Activated CD4-positive, alpha-beta T cell treated with anti-CD3 and anti-CD28 coated beads, Interleukin-2, amount 50 U/mL, for 48 hours (primary cell): ENCODE data around the gene NR1H2.
"Not testable (repeated sequence)": the region's sequence is repeated elsewhere in the genome, so short reads cannot be mapped to it uniquely, and the experiment has no call there.

ENCODE experiments used
- DNase-seq, 2 experiments: peaks; one replicate each; pipeline ENCODE4 v3.0.0-alpha.2; 2020

NR1H2 gene

DNA sequence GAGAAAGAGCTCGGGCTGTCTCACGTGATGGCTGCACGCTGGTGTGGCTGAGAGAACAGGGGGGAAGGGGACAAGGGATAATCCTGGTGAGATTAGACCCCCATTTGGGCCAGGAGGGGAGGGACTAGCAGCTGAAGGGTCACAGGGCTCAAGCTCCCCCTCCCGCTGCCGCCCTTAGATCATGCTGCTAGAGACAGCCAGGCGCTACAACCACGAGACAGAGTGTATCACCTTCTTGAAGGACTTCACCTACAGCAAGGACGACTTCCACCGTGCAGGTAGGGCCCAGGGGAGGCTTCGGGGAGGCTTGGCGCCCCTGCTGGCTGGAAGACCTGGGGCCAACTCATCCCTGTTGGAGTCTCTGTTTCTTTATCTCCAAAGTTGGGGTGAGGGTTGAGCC, 3.3 kb downstream of the NR1H2 start:
- DNase-seq: no peak

DNA sequence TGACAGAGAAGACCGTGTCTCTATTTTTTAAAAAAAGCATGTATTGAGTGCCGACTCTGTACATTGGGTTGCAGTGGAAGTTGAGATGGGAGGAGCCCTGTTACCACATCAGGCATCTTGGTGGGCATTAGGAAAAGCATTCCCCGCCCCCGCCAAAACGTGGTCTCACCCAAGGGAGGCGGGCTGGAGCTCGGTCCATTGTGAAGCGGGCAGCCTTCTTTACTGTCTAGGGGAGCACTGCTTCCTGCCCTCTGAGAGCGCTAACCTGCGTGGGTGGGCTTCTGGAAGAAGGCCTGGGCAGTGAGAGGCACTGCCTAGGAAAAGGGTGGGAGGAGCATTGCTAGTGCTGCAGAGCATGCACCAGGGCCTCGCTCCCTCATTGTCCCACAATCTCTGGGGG, 3.9 kb downstream of the NR1H2 start:
- DNase-seq: no peak

DNA sequence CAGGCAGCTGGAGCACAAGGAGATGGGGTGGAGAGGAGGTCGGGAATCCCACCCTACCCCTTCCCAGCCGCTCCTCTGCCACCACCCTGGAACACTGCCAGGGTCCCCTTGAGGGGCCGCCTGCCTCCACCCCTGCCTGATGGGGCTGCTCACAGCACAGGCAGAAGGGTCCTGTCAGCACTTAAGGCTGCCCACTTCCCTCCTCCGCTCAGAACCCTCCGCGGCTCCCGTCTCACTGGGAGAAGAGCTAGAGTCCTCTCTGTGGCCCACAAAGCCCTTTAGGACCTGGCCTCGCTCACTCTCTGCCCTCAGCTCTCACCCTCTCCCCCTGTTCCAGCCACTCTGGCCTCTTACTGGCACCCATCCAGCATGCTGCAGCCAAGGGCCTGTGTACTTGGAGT, 4.5 kb downstream of the NR1H2 start:
- no peak for DNase-seq

DNA sequence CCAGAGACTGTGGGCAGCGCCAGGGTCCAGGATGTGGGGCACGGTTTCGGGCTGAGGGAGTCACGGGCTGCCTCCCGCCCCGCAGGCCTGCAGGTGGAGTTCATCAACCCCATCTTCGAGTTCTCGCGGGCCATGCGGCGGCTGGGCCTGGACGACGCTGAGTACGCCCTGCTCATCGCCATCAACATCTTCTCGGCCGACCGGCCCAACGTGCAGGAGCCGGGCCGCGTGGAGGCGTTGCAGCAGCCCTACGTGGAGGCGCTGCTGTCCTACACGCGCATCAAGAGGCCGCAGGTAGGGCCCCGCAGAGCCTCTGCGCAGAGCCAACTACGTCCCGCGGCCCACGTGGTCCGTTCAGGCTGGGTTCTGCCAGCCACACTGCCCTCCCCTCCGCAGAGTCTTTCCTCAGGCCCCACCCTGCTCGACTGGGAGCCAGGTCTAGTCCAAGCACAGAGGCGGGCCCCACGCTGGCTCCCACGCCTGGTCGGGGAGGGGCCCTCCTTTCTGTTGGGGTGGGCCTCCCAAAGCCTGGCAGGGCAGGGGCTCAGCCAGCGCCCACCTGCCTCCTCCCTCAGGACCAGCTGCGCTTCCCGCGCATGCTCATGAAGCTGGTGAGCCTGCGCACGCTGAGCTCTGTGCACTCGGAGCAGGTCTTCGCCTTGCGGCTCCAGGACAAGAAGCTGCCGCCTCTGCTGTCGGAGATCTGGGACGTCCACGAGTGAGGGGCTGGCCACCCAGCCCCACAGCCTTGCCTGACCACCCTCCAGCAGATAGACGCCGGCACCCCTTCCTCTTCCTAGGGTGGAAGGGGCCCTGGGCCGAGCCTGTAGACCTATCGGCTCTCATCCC, 5.8 kb downstream of the NR1H2 start:
- DNase-seq: no peak

DNA sequence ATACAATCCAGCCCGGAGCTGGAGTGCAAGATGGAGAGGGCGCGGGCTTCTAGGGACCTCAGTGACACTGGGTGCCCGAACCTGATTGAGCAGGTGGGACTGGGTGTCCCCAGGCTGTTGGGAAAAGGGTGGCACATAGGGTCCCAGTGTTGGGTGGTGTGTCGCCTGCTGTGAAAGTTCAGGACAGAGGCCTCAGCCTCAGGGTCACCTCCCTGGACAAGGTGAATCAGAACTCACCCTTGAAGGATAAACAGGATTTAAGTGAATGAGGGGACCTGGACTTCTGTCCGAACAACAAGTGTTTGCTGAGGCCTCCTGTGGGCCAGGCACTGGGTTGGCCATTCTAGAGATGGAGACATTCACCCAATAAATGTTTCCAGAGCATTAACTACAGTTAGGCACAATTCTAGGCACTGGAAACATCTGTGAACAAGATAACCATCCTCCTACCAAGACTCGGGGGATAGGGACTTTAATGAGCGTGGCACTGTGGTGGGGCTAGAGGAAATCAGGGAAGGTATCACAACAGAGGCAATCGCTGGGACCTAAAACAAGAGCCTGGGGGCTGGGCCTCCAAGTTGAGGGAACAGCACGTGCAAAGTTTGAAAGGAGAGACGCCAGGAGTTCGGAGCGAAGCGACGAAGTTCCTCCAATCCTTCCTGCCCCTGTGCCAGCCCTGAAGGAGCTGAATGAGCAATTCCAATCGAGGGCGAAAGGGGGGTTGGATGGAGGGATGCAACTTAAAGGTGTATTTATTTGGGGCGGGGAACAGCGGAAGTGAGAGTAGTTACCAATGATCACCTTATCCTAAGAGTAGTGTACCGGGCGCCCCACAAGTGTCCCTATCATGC, 7.0 kb downstream of the NR1H2 start:
- no peak for DNase-seq

DNA sequence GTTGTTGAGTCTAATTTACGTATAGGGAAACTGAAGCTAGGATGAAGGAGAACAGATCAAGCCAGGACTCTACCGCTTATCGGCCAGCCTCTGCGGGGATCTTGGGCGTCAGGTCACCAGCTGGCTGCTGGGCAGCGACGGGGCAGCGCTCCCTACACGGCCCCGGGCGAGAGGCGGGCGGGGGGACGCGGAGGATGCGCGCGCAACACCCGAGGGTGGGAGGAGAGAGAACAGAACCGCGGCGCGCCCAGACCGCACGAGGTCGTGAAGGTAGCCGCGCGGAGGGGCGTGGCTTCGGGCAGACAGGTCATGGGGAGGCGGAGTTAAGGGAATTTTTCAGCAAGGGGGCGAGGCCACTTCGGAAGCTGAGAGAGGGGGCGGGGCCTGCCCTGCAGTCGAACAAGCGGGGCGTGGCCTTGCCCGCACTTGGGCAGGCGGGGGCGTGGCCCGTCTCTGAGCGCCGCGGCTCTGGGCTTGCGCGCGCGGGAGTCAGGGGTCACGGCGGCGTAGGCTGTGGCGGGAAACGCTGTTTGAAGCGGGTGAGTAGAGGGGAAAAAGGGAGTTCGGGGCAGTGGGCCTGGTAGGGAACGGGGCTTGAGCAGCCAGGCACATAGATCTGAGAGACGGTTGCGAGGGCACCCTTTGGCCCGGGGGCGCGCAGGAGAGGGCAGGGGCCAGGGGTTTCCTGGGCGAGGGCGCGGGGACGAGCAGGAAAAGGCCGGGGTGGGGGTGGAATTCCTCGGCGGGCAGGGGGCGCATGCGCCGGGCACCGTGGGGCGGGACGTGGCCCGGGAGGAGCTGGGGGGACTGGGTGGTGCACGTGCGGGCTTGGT, 7.8 kb downstream of the NR1H2 start, which contains the start of gene POLD1:
Gene POLD1 (plus strand): TSS at position 496 of the 833 bp plus-strand sequence. CDS start 14,505 bp downstream, outside the sequence.
- DNase-seq: peak; percentile 99

DNA sequence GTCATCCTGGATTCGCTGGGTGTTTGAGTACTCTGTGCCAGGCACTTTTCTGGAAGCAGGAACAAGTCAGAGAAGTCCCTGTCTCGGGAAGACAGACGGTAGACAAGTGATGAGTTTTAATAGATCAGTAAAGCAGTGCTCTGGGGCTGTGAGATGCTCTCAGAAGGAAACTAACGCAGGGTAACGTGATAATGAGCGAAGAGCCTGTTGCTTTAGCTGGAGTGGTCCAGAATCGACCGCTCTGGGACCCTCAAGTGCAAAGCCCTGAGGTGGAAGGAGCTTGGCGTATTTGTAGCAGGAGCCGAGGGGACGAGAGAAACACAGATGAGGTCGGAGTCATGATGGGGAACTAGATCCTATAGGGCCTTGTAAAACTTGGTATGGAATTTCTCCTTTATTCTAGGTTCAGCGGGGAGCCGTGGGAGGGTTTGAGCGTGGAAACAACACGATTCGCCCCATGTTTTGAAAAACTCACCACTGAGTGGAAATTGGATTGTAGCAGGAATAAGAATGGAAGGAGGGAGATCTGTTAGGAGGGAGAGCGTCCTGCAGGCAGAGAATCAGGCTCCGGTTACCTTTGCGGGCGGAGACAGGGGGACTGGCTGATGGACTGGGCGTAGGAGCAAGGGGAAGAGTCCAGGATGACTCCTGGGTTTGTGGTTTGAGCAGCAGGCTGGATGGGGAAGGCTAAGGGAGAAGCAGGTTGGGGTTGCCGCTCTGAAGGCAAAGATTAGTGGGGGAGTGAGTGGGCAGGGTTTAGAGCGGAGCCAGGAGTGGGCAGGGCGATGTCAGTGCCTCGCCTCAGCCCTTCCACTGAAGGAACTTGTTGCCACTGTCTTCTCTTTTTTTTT, 8.7 kb downstream of the NR1H2 start:
- no peak for DNase-seq

DNA sequence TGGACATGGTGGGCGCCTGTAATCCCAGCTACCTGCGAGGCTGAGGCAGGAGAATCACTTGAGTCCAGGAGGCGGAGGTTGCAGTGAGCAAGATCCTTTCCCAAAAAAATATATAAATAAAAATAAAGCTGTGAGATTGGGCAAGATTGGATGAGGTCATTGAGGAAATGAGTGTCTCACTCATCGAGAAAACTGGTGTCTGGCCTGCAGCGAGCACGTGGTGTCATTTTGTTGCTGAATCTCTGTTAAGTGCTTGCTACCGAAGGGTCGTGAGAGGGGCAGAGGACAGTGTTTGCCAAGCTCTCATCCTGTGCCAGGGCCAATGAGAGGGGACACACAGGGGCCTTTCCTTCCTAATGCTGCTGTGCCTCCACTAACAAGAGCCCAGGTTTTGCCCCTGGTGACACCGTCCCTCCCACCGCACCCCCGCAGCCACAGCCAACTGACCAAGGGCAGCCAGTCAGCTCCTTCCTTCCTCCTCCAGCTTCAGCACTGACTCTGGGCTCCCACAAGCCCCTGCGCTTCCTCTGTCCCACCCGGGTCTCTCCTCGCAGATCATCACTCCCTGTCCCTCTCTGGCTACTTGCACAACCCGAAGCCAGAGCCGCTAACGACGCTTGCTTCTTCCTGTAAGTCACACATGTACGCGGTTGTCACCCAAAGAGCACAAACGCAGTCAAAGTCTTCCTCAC, 11.1 kb downstream of the NR1H2 start:
- no peak for DNase-seq

DNA sequence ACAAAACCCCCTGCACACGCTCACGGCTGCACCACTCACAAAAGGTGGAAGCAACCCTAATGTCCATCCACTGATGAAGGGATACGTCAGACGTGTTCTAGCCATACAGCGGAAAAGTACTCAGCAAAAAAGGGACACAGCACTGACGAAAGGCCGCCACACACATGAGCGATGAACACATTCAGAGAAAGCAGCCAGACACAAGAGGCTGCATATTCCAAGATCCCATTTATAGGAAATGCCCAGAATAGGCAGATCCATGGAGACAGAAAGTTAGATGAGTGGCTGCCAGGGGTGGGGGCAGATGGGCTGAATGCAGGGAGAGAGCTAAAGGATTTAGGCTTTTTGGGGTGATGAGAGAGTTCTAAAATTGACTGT, 11.6 kb downstream of the NR1H2 start:
- DNase-seq: no peak

DNA sequence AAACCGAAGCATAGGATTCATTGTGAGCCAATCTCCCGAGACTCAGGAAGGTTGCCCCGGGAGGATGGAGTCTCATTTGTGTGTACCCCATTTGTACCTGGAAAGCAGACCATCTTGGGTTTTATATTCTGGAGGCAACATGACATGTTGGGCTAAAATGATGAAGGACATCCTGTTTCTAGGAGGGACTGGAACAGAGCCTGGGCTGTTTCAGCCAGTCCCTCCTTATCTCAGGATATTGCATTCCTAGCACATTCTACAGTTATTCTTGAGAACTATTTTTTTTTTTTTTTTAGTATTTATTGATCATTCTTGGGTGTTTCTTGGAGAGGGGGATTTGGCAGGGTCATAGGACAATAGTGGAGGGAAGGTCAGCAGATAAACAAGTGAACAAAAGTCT, 14.0 kb downstream of the NR1H2 start:
- not testable (repeated sequence) for DNase-seq

DNA sequence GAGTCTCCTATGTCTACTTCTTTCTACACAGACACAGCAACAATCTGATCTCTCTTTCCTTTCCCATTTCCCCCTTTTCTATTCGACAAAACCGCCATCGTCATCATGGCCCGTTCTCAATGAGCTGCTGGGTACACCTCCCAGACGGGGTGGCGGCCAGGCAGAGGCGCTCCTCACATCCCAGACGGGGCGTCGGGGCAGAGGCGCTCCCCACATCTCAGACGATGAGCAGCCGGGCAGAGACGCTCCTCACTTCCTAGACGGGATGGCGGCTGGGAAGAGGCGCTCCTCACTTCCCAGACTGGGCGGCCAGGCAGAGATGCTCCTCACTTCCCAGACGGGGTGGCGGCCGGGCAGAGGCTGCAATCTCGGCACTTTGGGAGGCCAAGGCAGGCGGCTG, 14.7 kb downstream of the NR1H2 start:
- DNase-seq: not testable (repeated sequence)

DNA sequence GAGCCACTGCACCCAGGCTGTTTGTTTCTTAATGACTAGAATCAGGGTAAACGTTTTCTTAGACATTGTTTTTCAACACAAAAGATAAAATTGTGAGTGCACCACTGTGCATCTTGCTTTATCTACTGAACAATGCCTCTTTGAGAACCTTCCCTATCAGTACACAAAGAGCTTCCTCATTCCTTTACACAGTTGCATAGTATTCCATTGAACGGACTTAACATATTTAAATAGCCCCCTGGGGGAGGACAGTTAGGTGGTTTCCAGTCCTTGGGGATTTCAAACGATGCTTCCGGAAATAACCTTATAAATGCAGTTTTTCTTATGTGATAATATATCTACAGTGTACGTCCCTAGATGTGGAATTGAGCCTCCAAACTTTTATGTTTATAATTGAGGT, 16.5 kb downstream of the NR1H2 start:
- DNase-seq: no peak

DNA sequence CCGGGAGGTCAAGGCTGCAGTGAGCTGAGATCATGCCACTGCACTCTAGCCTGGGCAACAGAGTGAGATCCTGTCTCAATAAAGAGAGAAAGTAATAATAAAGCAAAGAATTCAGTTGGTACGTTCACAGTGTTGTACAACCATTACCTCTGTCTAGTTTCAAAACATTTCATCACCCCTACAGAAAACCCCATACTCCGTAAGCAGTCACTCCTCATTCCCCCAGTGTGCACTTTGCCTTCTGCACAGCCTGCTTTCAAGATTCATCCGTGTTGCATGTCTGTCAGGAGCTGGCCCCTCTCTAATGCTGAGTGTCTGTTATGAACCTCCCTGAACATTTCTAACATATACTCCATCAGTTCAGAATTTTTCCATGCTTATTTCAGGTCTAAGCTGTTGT, 17.3 kb downstream of the NR1H2 start:
- DNase-seq: no peak

DNA sequence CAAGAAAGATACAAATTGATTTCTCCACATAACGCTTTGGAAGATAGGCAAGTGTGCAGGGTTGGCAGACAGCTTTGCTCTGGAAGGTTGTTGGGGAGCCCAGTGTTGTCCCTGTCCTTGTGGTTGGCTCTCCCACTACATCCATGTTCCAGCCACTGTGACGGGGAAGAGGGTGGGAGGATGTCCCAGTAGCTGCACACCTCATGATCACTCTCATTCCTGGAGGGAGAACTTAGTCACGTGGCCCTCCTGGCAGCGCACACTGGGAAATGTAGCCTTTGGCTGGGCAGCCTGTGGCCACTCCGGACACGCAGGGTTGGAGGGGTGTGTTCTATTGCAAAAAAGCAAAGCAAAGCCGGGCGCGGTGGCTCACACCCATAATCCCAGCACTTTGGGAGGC, 17.8 kb downstream of the NR1H2 start:
- no peak for DNase-seq

DNA sequence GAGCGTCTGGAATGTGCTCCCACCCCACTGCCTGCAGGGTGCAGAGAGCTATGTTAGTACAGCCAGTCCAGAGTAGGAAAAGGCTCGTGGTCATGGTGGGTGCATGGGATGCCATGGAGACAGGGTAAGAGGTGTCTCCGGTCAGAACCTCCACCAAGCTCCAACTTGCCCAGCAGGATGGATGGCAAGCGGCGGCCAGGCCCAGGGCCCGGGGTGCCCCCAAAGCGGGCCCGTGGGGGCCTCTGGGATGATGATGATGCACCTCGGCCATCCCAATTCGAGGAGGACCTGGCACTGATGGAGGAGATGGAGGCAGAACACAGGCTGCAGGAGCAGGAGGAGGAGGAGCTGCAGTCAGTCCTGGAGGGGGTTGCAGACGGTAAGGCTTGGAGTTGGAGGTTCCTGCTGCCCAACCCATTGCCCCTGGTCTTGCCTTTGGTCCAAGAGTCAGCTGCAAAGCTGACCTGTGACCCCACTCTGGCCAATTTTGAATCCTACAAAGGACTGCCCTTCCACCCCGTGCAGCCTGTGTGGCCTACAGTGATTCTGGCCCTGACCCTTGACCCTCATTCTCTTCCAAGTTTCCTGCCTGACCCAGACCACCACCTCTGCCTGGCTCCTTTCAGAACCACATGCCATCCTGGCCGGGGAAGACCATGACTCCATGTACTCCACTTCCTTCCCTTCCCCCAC, 22.6 kb downstream of the NR1H2 start:
- DNase-seq: no peak

DNA sequence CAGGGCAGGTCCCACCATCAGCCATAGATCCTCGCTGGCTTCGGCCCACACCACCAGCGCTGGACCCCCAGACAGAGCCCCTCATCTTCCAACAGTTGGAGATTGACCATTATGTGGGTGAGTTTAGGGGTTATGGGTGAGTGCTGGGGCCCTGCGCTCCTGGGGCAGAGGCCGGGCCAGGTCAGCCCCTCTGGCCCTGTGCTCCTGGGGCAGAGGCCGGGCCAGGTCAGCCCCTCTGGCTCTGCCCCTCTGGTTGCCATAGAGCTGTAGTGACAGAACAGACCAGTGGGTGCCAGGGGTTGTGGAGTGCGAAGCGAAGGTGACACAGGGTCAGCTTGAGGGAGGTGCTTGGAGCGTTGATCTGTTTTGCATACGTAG, 23.1 kb downstream of the NR1H2 start:
- DNase-seq: no peak

DNA sequence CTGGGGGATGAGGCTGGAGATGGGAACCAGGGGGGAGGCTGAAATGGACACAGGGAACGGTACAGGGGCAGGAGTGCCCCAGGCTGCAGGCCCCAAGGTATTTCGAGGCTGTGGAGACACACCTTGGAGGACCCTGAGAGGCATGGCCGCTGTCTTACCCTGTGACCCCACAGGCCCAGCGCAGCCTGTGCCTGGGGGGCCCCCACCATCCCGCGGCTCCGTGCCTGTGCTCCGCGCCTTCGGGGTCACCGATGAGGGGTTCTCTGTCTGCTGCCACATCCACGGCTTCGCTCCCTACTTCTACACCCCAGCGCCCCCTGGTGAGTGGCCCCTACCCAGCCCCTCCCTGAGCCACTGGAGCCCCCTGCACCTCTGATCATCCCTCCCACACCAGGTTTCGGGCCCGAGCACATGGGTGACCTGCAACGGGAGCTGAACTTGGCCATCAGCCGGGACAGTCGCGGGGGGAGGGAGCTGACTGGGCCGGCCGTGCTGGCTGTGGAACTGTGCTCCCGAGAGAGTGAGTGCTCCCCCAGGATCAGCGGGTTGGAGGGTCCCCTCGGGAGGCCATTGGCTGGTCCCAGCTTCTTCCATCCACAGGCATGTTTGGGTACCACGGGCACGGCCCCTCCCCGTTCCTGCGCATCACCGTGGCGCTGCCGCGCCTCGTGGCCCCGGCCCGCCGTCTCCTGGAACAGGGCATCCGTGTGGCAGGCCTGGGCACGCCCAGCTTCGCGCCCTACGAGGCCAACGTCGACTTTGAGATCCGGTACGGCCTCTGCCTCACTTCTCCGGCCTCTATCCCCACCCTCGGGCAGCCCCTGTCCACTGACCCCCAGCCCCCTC, 25.6 kb downstream of the NR1H2 start:
- no peak for DNase-seq

DNA sequence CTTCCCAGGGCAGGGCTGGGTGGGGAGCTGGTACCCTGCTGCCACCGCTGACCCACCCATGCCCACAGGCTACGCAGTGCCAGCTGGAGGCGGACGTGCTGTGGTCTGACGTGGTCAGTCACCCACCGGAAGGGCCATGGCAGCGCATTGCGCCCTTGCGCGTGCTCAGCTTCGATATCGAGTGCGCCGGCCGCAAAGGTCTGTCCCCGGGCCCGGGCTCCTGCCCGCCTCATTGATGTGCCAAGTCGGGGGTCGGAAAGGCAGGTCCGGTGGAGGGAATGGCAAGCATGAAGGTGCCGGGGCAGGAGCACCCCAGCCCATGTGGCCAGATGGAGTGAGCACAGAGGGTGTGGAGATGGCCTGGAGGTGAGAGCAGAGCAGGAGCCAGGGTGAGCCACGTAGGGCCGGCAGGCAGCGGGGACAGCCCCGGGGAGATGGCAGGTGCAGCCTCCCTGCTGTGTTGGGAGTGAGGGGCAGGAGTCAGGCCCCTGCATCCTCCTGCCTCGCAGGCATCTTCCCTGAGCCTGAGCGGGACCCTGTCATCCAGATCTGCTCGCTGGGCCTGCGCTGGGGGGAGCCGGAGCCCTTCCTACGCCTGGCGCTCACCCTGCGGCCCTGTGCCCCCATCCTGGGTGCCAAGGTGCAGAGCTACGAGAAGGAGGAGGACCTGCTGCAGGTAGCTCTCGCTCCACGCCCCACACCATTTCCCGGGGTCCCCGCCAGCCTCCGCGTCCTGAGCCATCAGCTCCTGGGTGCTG, 26.5 kb downstream of the NR1H2 start:
- no peak for DNase-seq

DNA sequence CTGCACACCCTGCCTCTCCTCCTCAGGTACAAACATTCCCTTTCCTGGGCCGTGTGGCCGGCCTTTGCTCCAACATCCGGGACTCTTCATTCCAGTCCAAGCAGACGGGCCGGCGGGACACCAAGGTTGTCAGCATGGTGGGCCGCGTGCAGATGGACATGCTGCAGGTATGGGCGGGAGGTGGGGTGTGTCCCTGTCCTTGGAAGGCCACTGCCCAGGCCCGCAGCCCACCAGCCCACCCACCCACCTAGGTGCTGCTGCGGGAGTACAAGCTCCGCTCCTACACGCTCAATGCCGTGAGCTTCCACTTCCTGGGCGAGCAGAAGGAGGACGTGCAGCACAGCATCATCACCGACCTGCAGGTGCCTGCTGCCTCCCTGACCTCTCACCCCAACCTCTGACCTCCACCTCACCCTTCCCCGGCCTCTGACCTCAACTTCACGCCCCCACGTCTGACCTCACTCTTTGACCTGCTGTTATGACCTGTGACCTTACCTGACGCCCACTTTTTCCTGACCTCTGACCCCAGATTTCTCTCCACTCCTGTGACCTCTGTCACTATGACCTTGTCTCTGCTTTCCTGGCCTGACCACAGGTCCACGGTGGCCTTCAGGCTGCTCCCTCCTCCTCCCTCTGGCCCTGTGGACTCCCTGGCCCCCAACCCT, 30.0 kb downstream of the NR1H2 start:
- no peak for DNase-seq
